K562 (cell line): ENCODE data around the gene PLEKHA8. TPM values are rescaled to one million over a fixed set of nuclear protein-coding genes. Genes with fewer than 3 reads are reported as not detected.

Source experiments
- ATAC-seq: fragments of 200-7000 bp; cut with Tn5 transposase; 3 replicates; pipeline ENCODE4 v1.9.1; 2020; ENCODE audit warnings: moderate library complexity
- BruUV-seq: library from RNA; stranded (reverse); fragments of 400-500 nt; replicated peaks from 2 replicates; lab custom pipeline; 2021; lab: Mats Ljungman, UMichigan
- CTCF ChIA-PET: fragments of 300-600 bp; formaldehyde crosslinking; extraction: SDS; loops from one replicate; lab custom pipeline; 2021; ENCODE audit warnings: low intra/inter-chr PET ratio; lab: Yijun Ruan, JAX
- POLR2A ChIA-PET: fragments of 300-600, 350-650 bp; sonication (Branson Sonifier 250); formaldehyde crosslinking; extraction: SDS; loops from one replicate; lab custom pipeline; 2021; ENCODE audit warnings: antibody characterized with exemption, inconsistent platforms; lab: Yijun Ruan, JAX
- DNase-seq, 4 experiments: peaks; one replicate each; pipeline versions ENCODE4 v3.0.0 to v3.0.0-alpha.2; 2011 to 2018; ENCODE audit warnings: low spot score in 3 of 4, mixed read lengths in 3 of 4; ENCODE audit errors: extremely low read depth in 1 of 4
- FAIRE-seq: peaks from 2 replicates; lab custom pipeline; 2011; peaks lifted over from hg19 to GRCh38; lab: Jason Lieb, UNC
- H2AFZ ChIP-seq: 2 replicates; pipeline ENCODE4 v1.6.0; 2011; ENCODE audit warnings: low read depth, low read length, control low read depth, inconsistent platforms
- H3K27ac ChIP-seq: fragments of 200-600 bp; 3 replicates; pipeline ENCODE4 v1.8.0; 2011; ENCODE audit warnings: low read depth, mild to moderate bottlenecking, control low read depth, inconsistent platforms, low read length, moderate library complexity, mixed read lengths; ENCODE audit errors: extremely low read depth
- H3K27me3 ChIP-seq, 2 experiments: fragments of 300-600 bp in 1 of 2; 2 replicates in 1 of 2; 3 replicates in 1 of 2; pipeline versions ENCODE4 v1.6.0 to v1.8.0; 2011; ENCODE audit warnings: inconsistent platforms in 2 of 2, low read length in 2 of 2, mild to moderate bottlenecking in 1 of 2, mixed read lengths in 1 of 2, moderate library complexity in 1 of 2; ENCODE audit not compliant: control insufficient read depth in 2 of 2, insufficient read depth in 2 of 2
- H3K36me3 ChIP-seq: fragments of 300-600 bp; 3 replicates; pipeline ENCODE4 v1.8.0; 2011; ENCODE audit warnings: mild to moderate bottlenecking, low read length, inconsistent platforms; ENCODE audit not compliant: control insufficient read depth, insufficient read depth
- H3K4me1 ChIP-seq, 2 experiments: fragments of 200-600 bp in 1 of 2; replicated peaks in 1 of 2; 2 replicates in 1 of 2; 3 replicates in 1 of 2; pipeline versions ENCODE4 v1.5.1 to v1.8.0; 2011; ENCODE audit warnings: inconsistent platforms in 2 of 2, low read length in 2 of 2, mild to moderate bottlenecking in 1 of 2, mixed read lengths in 1 of 2, moderate library complexity in 1 of 2; ENCODE audit not compliant: control insufficient read depth in 2 of 2, insufficient read depth in 2 of 2
- H3K4me2 ChIP-seq: 2 replicates; pipeline ENCODE4 v1.6.1; 2011; ENCODE audit warnings: low read length, control low read depth, inconsistent platforms, mixed read lengths; ENCODE audit not compliant: insufficient read depth
- H3K4me3 ChIP-seq: fragments of 200-600 bp; sonication (generic), shearing (Covaris generic); 2 replicates; pipeline ENCODE4 v1.5.1; 2016; ENCODE audit warnings: control low read depth, inconsistent platforms
- H3K79me2 ChIP-seq: fragments of 200-600 bp; 3 replicates; pipeline ENCODE4 v1.8.0; 2011; ENCODE audit warnings: low read length, inconsistent platforms; ENCODE audit not compliant: control insufficient read depth, insufficient read depth
- H3K9ac ChIP-seq, 2 experiments: 2 replicates each; pipeline versions ENCODE4 v1.6.0 to v1.6.1; 2011; ENCODE audit warnings: low read depth in 2 of 2, low read length in 2 of 2, control low read depth in 1 of 2, inconsistent platforms in 1 of 2, mild to moderate bottlenecking in 1 of 2, mixed read lengths in 1 of 2; ENCODE audit not compliant: insufficient read depth in 1 of 2
- H3K9me1 ChIP-seq: one replicate; pipeline ENCODE4 v1.6.0; 2011; ENCODE audit warnings: inconsistent platforms, mild to moderate bottlenecking, low read length, moderate library complexity; ENCODE audit not compliant: control insufficient read depth, insufficient read depth
- H3K9me3 ChIP-seq: replicated peaks from 2 replicates; pipeline ENCODE4 v1.5.1; 2011; ENCODE audit warnings: low read depth, low read length, inconsistent platforms; ENCODE audit not compliant: control insufficient read depth, insufficient read depth
- H4K20me1 ChIP-seq: replicated peaks from 2 replicates; pipeline ENCODE4 v1.6.1; 2011; ENCODE audit warnings: low read length, inconsistent platforms, mixed read lengths; ENCODE audit not compliant: control insufficient read depth, insufficient read depth
- FOS ChIP-seq: IDR thresholded peaks from 3 replicates; pipeline ENCODE4 v1.6.1; 2011; ENCODE audit not compliant: insufficient read length; ENCODE audit errors: extremely low read depth
- NEUROD1 ChIP-seq: fragments of 150-350 bp; IDR thresholded peaks from 2 replicates; pipeline ENCODE4 v1.6.1; 2014; ENCODE audit warnings: borderline replicate concordance, low read length, low read depth; ENCODE audit not compliant: partially characterized antibody
- NR2F6 ChIP-seq: fragments of 450-650 bp; formaldehyde crosslinking; IDR thresholded peaks from 2 replicates; pipeline ENCODE4 v1.4.0; 2020; ENCODE audit warnings: mild to moderate bottlenecking
- WGBS: fragments of 100-300 bp; shearing (Covaris generic); methylation state at CpG from one replicate; pipeline ENCODE4 v1.1.6; 2016; ENCODE audit warnings: low coverage, mixed read lengths; ENCODE audit not compliant: insufficient coverage; ENCODE audit errors: missing lambda C conversion rate; 5-methylcytosine and 5-hydroxymethylcytosine counted together
- in situ Hi-C: fragments of 300-500 bp; cut with MboI; formaldehyde crosslinking; loops from 4 replicates; pipeline ENCODE4 v1.15.0; 2018; ENCODE audit warnings: inconsistent platforms, mixed read lengths
- intact Hi-C: fragments of 100-400 bp; cut with micrococcal nuclease; formaldehyde crosslinking; loops from 2 replicates; pipeline ENCODE4 v1.14.2; 2022
- polyA plus RNA-seq, 8 experiments: library from polyadenylated mRNA; depleted of rRNA in 4 of 8; stranded (reverse) in 5 of 8; unstranded in 3 of 8; fragments of >200 nt; fragmentation: Nextera tagmentation in 2 of 8; fragmentation: Illumina TruSeq in 1 of 8; extraction: Ambion mirVana in 2 of 8; extraction: Trizol in 1 of 8; gene quantifications; 2 replicates each; pipeline versions ENCODE4 v1.2.1 to v1.2.3, GENCODE V29; 2011 to 2014; ENCODE audit warnings: inconsistent platforms in 1 of 8, missing spikeins in 1 of 8
- total RNA-seq, 7 experiments: library from RNA; depleted of rRNA in 6 of 7; stranded (reverse); fragments of >200 nt in 6 of 7; fragmentation: Illumina TruSeq in 2 of 7; extraction: Trizol in 2 of 7; gene quantifications; 2 replicates each; pipeline versions ENCODE4 v1.2.1 to v1.2.3, GENCODE V29; 2011 to 2021; ENCODE audit warnings: low replicate concordance in 1 of 7
- TF ChIP-seq, protein P1 (sequence below), 2 experiments: fragments of 200-800 bp in 1 of 2; sonication (Bioruptor generic) in 1 of 2; sonication (generic) in 1 of 2; formaldehyde crosslinking in 1 of 2; IDR thresholded peaks in 1 of 2; conservative IDR thresholded peaks in 1 of 2; 2 replicates each; pipeline versions ENCODE4 v1.5.0 to v1.6.1; 2016 to 2020; ENCODE audit warnings: missing compliant biosample characterization in 1 of 2, missing genetic modification characterization in 1 of 2, missing genetic modification reagents in 1 of 2
- TF ChIP-seq, protein P2 (sequence below), 2 experiments: fragments of 450-650 bp in 1 of 2; IDR thresholded peaks; 2 replicates each; pipeline ENCODE4 v1.6.1; 2011 to 2017; ENCODE audit warnings: low read depth in 2 of 2, antibody characterized with exemption in 1 of 2, borderline replicate concordance in 1 of 2, low read length in 1 of 2, mild to moderate bottlenecking in 1 of 2, mixed read lengths in 1 of 2; ENCODE audit not compliant: control insufficient read depth in 1 of 2
- TF ChIP-seq, protein P3 (sequence below): sonication (generic); formaldehyde crosslinking; IDR thresholded peaks from 2 replicates; pipeline ENCODE4 v1.9.0; 2022; ENCODE audit warnings: mild to moderate bottlenecking, missing genetic modification reagents
- TF ChIP-seq, protein P4 (sequence below): fragments of 250-450 bp; sonication (Bioruptor Pico); IDR thresholded peaks from 2 replicates; pipeline ENCODE4 v1.4.0; 2020

PLEKHA8 gene
- total and polyA plus RNA-seq, 9 of the 15 experiments (the other 6 are each of a cell fraction or from before 2014, with no cell fraction given) = 3.2 to 16.3 (median 11.8) TPM

DNA sequence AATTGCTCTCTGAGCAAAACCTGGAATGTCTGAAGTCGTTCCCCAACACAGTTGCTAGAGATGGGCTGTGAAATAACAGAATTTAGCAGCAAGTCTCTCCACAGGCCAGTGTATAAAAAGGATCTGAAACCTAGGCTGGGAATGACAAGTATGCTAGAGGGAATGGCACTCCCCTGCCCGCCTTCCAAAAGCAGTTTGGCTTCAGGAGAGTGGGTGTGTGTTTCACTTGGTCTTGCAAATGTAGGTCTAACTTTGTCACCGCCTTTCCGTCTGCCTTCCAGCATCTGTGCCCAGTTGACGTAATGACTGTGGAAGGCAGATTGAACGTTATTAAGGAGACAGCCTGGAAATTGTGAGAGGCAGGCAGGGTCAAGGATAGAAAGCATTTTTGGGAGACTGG is 88.6 kb downstream of the PLEKHA8 start:
- POLR2A ChIA-PET = interaction anchor here (0.6 kb wide), 1 partner anchor 322 kb away, joined by 3 read pairs; no protein-coding TSS in a partner anchor
- FAIRE-seq (no peak), DNase-seq (no peak), ATAC-seq (no peak)
- Histone ChIP-seq H3K4me1 (no peaks in the 10 kb centered on the region), H3K4me3 (no peak overlapping the region), H3K9ac (no peak overlapping the region), H4K20me1 (no peaks in the 10 kb centered on the region), H3K9me3 (peaks cover 11% of the 10 kb centered on the region), H3K27ac (no peak overlapping the region), H3K79me2 (no peaks in the 10 kb centered on the region; the same call in 2 of the 3 replicates), H3K9me1 (no peaks in the 10 kb centered on the region), H2AFZ (no peak overlapping the region), H3K4me2 (no peak overlapping the region), H3K36me3 (no peaks in the 10 kb centered on the region; the same call in 2 of the 3 replicates), H3K27me3 (no peaks in the 10 kb centered on the region)
- intact Hi-C loops = no loop called here
- no TSS peak for BruUV-seq
- TF ChIP-seq, protein P1, sequence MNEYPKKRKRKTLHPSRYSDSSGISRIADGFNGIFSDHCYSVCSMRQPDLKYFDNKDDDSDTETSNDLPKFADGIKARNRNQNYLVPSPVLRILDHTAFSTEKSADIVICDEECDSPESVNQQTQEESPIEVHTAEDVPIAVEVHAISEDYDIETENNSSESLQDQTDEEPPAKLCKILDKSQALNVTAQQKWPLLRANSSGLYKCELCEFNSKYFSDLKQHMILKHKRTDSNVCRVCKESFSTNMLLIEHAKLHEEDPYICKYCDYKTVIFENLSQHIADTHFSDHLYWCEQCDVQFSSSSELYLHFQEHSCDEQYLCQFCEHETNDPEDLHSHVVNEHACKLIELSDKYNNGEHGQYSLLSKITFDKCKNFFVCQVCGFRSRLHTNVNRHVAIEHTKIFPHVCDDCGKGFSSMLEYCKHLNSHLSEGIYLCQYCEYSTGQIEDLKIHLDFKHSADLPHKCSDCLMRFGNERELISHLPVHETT (CRISPR knock-in tag; conservative IDR thresholded peaks at IDR 0.05 in 1 of 2, IDR thresholded peaks at IDR 0.05 in 1 of 2) = no peak
- no peak for TF ChIP-seq NR2F6
- no peak for TF ChIP-seq NEUROD1
- TF ChIP-seq FOS = no peak
- TF ChIP-seq, protein P2, sequence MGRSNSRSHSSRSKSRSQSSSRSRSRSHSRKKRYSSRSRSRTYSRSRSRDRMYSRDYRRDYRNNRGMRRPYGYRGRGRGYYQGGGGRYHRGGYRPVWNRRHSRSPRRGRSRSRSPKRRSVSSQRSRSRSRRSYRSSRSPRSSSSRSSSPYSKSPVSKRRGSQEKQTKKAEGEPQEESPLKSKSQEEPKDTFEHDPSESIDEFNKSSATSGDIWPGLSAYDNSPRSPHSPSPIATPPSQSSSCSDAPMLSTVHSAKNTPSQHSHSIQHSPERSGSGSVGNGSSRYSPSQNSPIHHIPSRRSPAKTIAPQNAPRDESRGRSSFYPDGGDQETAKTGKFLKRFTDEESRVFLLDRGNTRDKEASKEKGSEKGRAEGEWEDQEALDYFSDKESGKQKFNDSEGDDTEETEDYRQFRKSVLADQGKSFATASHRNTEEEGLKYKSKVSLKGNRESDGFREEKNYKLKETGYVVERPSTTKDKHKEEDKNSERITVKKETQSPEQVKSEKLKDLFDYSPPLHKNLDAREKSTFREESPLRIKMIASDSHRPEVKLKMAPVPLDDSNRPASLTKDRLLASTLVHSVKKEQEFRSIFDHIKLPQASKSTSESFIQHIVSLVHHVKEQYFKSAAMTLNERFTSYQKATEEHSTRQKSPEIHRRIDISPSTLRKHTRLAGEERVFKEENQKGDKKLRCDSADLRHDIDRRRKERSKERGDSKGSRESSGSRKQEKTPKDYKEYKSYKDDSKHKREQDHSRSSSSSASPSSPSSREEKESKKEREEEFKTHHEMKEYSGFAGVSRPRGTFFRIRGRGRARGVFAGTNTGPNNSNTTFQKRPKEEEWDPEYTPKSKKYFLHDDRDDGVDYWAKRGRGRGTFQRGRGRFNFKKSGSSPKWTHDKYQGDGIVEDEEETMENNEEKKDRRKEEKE (IDR thresholded peaks at IDR 0.05; ENCODE audit: borderline replicate concordance in 1 of 2, control insufficient read depth in 1 of 2, low read depth in 2 of 2, low read length in 1 of 2) = no peak
- TF ChIP-seq, protein P3, sequence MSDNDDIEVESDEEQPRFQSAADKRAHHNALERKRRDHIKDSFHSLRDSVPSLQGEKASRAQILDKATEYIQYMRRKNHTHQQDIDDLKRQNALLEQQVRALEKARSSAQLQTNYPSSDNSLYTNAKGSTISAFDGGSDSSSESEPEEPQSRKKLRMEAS (CRISPR knock-in tag) = no peak
- TF ChIP-seq, protein P4, sequence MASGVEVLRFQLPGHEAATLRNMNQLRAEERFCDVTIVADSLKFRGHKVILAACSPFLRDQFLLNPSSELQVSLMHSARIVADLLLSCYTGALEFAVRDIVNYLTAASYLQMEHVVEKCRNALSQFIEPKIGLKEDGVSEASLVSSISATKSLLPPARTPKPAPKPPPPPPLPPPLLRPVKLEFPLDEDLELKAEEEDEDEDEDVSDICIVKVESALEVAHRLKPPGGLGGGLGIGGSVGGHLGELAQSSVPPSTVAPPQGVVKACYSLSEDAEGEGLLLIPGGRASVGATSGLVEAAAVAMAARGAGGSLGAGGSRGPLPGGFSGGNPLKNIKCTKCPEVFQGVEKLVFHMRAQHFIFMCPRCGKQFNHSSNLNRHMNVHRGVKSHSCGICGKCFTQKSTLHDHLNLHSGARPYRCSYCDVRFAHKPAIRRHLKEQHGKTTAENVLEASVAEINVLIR = no peak
- 54% methylated on average over 6 of the region's 6 CpGs for WGBS
- CTCF ChIA-PET = no interaction called here
- in situ Hi-C loops = no loop called here
